ENCODE measurements around the gene LCTL.

LCTL gene

GRCh38 chr15:66565741-66566144, at the start of gene LCTL:
Gene LCTL (minus strand): TSS chr15:66565998. CDS start chr15:66565365, 633 bp downstream.
- FAIRE-seq, result no peak

- no peak for FAIRE-seq
Measured at GRCh38 chr15:66614951-66615760, 49.4 kb upstream of the LCTL start.

- no peak for FAIRE-seq
Measured at GRCh38 chr15:66614456-66614855, 48.7 kb upstream of the LCTL start.

- FAIRE-seq, result no peak
Measured at GRCh38 chr15:66613743-66614142, 47.9 kb upstream of the LCTL start.

GRCh38 chr15:66611257-66612053, 45.7 kb upstream of the LCTL start:
- FAIRE-seq, result no peak

GRCh38 chr15:66609876-66610275, 44.1 kb upstream of the LCTL start:
- FAIRE-seq, result no peak

- FAIRE-seq, result no peak
Measured at GRCh38 chr15:66608881-66609280, 43.1 kb upstream of the LCTL start.

GRCh38 chr15:66608159-66608558, 42.4 kb upstream of the LCTL start:
- FAIRE-seq, result no peak

GRCh38 chr15:66603301-66604179, 37.7 kb upstream of the LCTL start:
- FAIRE-seq, result no peak

- FAIRE-seq, result no peak
Measured at GRCh38 chr15:66601521-66601920, 35.7 kb upstream of the LCTL start.

- no peak for FAIRE-seq
Measured at GRCh38 chr15:66600240-66600627, 34.4 kb upstream of the LCTL start.

GRCh38 chr15:66599536-66600239, 33.9 kb upstream of the LCTL start:
- no peak for FAIRE-seq

- no peak for FAIRE-seq
Measured at GRCh38 chr15:66598095-66598815, 32.5 kb upstream of the LCTL start.

GRCh38 chr15:66595931-66596545, 30.2 kb upstream of the LCTL start:
- FAIRE-seq, result no peak

GRCh38 chr15:66595332-66595731, 29.5 kb upstream of the LCTL start:
- FAIRE-seq, result no peak

- no peak for FAIRE-seq
Measured at GRCh38 chr15:66594836-66595235, 29.0 kb upstream of the LCTL start.

- no peak for FAIRE-seq
Measured at GRCh38 chr15:66594344-66594743, 28.5 kb upstream of the LCTL start.

- FAIRE-seq, result no peak
Measured at GRCh38 chr15:66593219-66593780, 27.5 kb upstream of the LCTL start.

- FAIRE-seq, result no peak
Measured at GRCh38 chr15:66592505-66593218, 26.9 kb upstream of the LCTL start.

GRCh38 chr15:66591322-66591862, 25.6 kb upstream of the LCTL start:
- FAIRE-seq, result no peak
